Hepatocyte (in vitro differentiated cells): Measurements from ENCODE around the gene JARID2.

Experiments used
- CTCF ChIP-seq: fragments of 200-600 bp; sonication (generic); IDR thresholded peaks from 2 replicates; pipeline ENCODE4 v1.5.1; 2016; ENCODE audit warnings: antibody characterized with exemption, mild to moderate bottlenecking; ENCODE audit not compliant: poor library complexity
- EZH2phosphoT487 ChIP-seq: fragments of 200-600 bp; sonication (generic); IDR thresholded peaks from one replicate; pipeline ENCODE4 v1.6.1; 2018; ENCODE audit warnings: antibody characterized with exemption, mild to moderate bottlenecking, low read depth, moderate library complexity; ENCODE audit not compliant: unreplicated experiment, severe bottlenecking

- no peak for TF ChIP-seq CTCF
- no peak for TF ChIP-seq EZH2phosphoT487
Measured at GRCh38 chr6:15551262-15551661, 305.4 kb downstream of the JARID2 start.
